Parathyroid adenoma (tissue), 2 donors: Measurements from ENCODE around the gene HOXB8.
A peak's percentile ranks its signal among the peaks of the same experiment; 100 is the strongest.

Experiments used
- H2AFZ ChIP-seq: fragments of 300-600 bp; sonication (generic); one replicate; pipeline ENCODE4 v1.7.0; 2017; ENCODE audit warnings: antibody characterized with exemption, mild to moderate bottlenecking
- H3K27ac ChIP-seq: fragments of 300-600 bp; sonication (generic); one replicate; pipeline ENCODE4 v1.7.0; 2017
- H3K27me3 ChIP-seq: fragments of 300-600 bp; sonication (generic); one replicate; pipeline ENCODE4 v1.7.0; 2017; ENCODE audit warnings: low read length; ENCODE audit not compliant: control insufficient read depth, insufficient read depth
- H3K36me3 ChIP-seq: fragments of 300-600 bp; sonication (generic); one replicate; pipeline ENCODE4 v1.7.0; 2017; ENCODE audit warnings: low read length; ENCODE audit not compliant: control insufficient read depth, insufficient read depth
- H3K4me1 ChIP-seq: fragments of 300-600 bp; sonication (generic); one replicate; pipeline ENCODE4 v1.7.0; 2017; ENCODE audit warnings: control low read depth
- H3K4me2 ChIP-seq: fragments of 300-600 bp; sonication (generic); one replicate; pipeline ENCODE4 v1.7.0; 2017; ENCODE audit warnings: low read length
- H3K4me3 ChIP-seq: fragments of 300-600 bp; sonication (generic); one replicate; pipeline ENCODE4 v1.7.0; 2017; ENCODE audit warnings: low read depth, low read length
- H3K79me2 ChIP-seq: fragments of 300-600 bp; sonication (generic); one replicate; pipeline ENCODE4 v1.7.0; 2017; ENCODE audit warnings: control low read depth
- H3K9ac ChIP-seq: fragments of 300-600 bp; sonication (generic); one replicate; pipeline ENCODE4 v1.7.0; 2017; ENCODE audit warnings: mild to moderate bottlenecking
- H3K9me3 ChIP-seq: fragments of 300-600 bp; sonication (generic); one replicate; pipeline ENCODE4 v1.7.0; 2017; ENCODE audit warnings: low read length; ENCODE audit not compliant: control insufficient read depth
- TF ChIP-seq, protein P1 (sequence below): fragments of 300-600 bp; sonication (generic); IDR thresholded peaks from one replicate; pipeline ENCODE4 v1.7.0; 2017; ENCODE audit warnings: antibody characterized with exemption, mild to moderate bottlenecking
- donor health status: primary hyperparathyroidism.

HOXB8 gene

DNA sequence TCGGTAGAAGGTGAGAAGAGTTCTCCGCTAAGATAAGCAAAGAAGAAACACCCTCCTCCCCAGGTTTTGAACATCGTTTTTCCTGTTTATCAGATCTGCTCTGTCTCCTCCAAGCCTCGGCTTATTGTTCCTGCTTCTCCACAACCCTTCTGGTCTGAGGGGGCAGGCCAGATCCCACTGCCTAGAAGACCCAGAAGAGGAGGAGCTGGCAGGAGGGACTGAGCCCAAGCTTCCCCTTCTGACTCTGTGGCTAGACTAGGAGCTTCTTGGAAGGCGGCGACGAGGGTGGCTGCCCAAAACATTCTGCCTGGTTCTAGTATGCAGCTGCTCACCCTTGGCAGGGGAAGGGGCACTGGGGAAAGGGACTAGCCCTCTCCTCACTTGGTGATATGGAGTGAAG is 16.4 kb downstream of the HOXB8 start:
- TF ChIP-seq, protein P1, sequence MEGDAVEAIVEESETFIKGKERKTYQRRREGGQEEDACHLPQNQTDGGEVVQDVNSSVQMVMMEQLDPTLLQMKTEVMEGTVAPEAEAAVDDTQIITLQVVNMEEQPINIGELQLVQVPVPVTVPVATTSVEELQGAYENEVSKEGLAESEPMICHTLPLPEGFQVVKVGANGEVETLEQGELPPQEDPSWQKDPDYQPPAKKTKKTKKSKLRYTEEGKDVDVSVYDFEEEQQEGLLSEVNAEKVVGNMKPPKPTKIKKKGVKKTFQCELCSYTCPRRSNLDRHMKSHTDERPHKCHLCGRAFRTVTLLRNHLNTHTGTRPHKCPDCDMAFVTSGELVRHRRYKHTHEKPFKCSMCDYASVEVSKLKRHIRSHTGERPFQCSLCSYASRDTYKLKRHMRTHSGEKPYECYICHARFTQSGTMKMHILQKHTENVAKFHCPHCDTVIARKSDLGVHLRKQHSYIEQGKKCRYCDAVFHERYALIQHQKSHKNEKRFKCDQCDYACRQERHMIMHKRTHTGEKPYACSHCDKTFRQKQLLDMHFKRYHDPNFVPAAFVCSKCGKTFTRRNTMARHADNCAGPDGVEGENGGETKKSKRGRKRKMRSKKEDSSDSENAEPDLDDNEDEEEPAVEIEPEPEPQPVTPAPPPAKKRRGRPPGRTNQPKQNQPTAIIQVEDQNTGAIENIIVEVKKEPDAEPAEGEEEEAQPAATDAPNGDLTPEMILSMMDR: no peak
- H3K27ac ChIP-seq: no peak overlapping the region
- no peaks in the 10 kb centered on the region for H3K79me2 ChIP-seq
- no peak overlapping the region for H2AFZ ChIP-seq
- H3K4me1 ChIP-seq: no peaks in the 10 kb centered on the region
- H3K36me3 ChIP-seq: no peaks in the 10 kb centered on the region
- no peak overlapping the region for H3K4me2 ChIP-seq
- peaks cover 15% of the 10 kb centered on the region for H3K27me3 ChIP-seq
- H3K9me3 ChIP-seq: no peaks in the 10 kb centered on the region
- H3K4me3 ChIP-seq: no peak overlapping the region
- H3K9ac ChIP-seq: no peak overlapping the region

DNA sequence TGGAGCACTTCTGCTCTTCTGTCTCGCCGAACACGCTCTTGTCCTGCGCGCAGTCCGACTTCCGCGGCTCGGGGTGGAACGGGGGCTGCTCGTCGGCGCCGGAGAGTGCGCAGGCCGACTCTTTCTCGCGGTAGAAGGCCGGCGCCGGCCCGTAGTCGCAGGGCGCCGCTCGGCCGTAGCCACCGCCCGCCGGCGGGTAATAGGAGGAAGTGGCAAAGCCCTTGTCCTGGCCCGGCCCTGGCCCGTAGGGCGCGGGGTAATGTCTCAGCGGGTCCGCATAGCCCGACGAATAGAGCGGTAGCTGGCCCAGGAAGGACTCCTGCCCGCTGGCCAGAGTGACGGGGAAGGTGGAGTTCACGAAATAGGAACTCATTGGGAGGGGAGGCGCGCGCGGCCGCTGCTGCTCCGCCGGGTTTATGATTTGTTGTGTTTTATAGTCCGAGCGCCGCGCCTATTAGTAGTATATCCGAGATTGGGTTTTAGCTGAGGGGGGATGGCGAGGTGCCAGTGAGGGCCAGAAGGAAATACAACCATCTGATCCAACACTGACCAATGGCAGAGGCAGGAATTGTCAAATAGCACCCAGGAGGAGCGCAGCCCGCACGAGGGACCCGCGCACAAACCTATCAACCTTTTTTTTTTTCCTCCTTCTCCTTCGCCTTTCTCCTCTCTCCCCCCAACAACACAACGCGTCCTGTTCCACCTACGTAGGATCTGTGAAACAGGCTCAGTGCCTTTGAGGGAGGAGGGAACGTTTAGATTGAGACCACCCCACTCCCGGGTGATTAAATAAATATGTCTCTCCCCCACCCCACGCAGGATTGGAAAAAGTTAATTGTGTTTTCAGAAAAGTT is 17.1 kb downstream of the HOXB8 start:
- Histone ChIP-seq H3K27me3 (peaks cover 9% of the 10 kb centered on the region), H3K27ac (no peak overlapping the region), H3K9me3 (no peaks in the 10 kb centered on the region), H2AFZ (peak overlapping the region; percentile 25), H3K36me3 (no peaks in the 10 kb centered on the region), H3K4me1 (no peaks in the 10 kb centered on the region), H3K4me2 (peak overlapping the region; percentile 91), H3K79me2 (no peaks in the 10 kb centered on the region), H3K4me3 (peak overlapping the region; percentile 76), H3K9ac (no peak overlapping the region)
- TF ChIP-seq, protein P1: no peak

DNA sequence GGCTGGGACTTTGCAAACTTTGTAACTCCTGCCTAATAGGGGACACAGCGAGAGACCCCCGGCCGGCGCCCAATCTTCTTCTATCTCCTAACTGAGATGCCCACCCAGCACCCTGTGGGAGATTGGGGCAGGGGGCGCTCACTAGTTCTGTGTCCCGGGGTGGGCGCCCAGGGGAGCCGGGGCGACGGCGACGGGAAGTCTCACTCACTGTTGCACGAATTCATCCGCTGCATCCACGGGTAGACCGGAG is 17.6 kb downstream of the HOXB8 start:
- Histone ChIP-seq H3K79me2 (no peaks in the 10 kb centered on the region), H3K9me3 (no peaks in the 10 kb centered on the region), H3K27ac (no peak overlapping the region), H3K27me3 (peaks cover 9% of the 10 kb centered on the region), H2AFZ (no peak overlapping the region), H3K4me2 (peak overlapping the region; percentile 91), H3K4me1 (no peaks in the 10 kb centered on the region), H3K4me3 (peak overlapping the region; percentile 76), H3K36me3 (no peaks in the 10 kb centered on the region), H3K9ac (no peak overlapping the region)
- TF ChIP-seq, protein P1: no peak

DNA sequence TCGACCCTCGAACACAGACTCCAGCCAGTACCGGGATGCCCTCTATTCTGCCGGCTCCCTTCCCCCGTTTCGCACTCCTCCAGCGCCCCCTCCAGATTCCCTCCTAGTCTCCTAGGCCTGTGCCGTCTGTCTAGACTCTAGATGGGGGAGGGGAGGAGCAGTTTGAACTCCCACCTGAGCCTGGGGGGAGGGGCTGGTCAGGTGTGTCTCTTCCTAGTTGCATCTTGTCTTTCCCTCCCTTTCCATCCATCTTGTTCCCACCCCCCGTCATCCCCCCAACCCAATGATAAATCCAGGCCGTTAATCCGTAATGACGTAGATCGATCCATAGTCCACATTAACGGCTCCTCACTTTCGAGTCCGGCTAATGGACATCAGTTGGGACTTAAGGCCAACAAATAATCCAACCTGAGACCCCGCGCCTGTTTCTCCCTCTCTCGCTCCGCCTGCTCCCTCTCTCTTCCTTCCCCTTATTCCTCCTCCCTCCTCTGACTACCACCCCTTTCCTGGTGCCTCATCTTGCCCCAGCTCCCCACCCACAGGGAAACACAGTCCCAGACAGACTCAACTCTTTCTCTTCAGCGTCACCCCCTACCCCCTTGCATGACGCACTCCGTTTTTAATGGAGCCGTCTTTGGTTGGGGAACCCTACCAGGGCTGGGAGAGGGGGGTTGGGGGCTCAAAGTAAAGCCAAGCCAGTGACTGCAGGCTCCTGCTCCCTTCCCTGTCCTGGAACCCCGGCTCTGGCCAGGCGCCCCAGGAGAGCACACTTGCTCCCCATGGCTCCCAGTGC is 18.2 kb downstream of the HOXB8 start:
- TF ChIP-seq, protein P1: no peak
- H3K27ac ChIP-seq: no peak overlapping the region
- H3K4me2 ChIP-seq: peak overlapping the region; percentile 4
- no peaks in the 10 kb centered on the region for H3K4me1 ChIP-seq
- no peak overlapping the region for H3K9ac ChIP-seq
- peak overlapping the region; percentile 76 for H3K4me3 ChIP-seq
- H3K9me3 ChIP-seq: no peaks in the 10 kb centered on the region
- no peaks in the 10 kb centered on the region for H3K79me2 ChIP-seq
- H3K27me3 ChIP-seq: peaks cover 9% of the 10 kb centered on the region
- no peaks in the 10 kb centered on the region for H3K36me3 ChIP-seq
- H2AFZ ChIP-seq: no peak overlapping the region
